Bronchial epithelial cell (primary cell): ENCODE data around the gene COQ9. TPM values are rescaled to one million over a fixed set of nuclear protein-coding genes. Genes with fewer than 3 reads are reported as not detected.

Experiments
- DNase-seq: peaks from one replicate; pipeline ENCODE4 v3.0.0-alpha.2; 2010; ENCODE audit warnings: low read depth
- FAIRE-seq: peaks from 2 replicates; lab custom pipeline; 2011; peaks lifted over from hg19 to GRCh38; lab: Jason Lieb, UNC
- H3K27me3 ChIP-seq: 2 replicates; pipeline ENCODE4 v1.5.1; 2011; ENCODE audit warnings: low read length; ENCODE audit not compliant: control insufficient read depth, insufficient read depth
- H3K36me3 ChIP-seq: 2 replicates; pipeline ENCODE4 v1.5.1; 2011; ENCODE audit warnings: low read length; ENCODE audit not compliant: control insufficient read depth, insufficient read depth
- H3K4me3 ChIP-seq: 2 replicates; pipeline ENCODE4 v1.5.1; 2011; ENCODE audit warnings: mild to moderate bottlenecking, low read depth, low read length, control low read depth
- total RNA-seq: library from RNA; depleted of rRNA; stranded (reverse); fragments of >200 nt; gene quantifications from 2 replicates; pipeline ENCODE4 v1.2.1, GENCODE V29; 2014
- TF ChIP-seq, protein P1 (sequence below): IDR thresholded peaks from 2 replicates; pipeline ENCODE4 v1.5.1; 2011; ENCODE audit warnings: mild to moderate bottlenecking, moderate library complexity, low read length, control low read depth, inconsistent platforms; ENCODE audit not compliant: insufficient read depth, severe bottlenecking

Gene COQ9
- total RNA-seq, 1 donor from 2014 or later = 59.5 TPM

DNA sequence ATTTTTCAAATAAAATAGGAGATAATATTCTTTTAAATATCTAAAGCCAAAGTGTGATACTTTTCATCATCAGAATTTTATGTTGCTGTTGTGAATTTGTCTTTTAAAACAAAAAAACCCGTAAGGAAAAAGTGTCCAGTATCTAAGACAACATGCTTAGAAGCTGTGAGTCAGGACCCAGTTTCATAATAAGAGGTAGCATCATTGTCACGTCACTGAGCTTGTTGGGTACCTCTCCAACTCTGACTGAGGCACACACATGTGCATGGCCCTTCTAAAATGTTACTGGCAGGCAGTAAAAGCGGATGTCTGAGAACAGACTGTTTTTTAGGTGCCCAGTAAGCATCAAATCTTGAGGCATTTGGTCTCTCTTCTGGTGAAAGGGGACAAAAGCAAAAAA, 2.6 kb upstream of the COQ9 start:
- no peak overlapping the region for H3K4me3 ChIP-seq
- TF ChIP-seq, protein P1, sequence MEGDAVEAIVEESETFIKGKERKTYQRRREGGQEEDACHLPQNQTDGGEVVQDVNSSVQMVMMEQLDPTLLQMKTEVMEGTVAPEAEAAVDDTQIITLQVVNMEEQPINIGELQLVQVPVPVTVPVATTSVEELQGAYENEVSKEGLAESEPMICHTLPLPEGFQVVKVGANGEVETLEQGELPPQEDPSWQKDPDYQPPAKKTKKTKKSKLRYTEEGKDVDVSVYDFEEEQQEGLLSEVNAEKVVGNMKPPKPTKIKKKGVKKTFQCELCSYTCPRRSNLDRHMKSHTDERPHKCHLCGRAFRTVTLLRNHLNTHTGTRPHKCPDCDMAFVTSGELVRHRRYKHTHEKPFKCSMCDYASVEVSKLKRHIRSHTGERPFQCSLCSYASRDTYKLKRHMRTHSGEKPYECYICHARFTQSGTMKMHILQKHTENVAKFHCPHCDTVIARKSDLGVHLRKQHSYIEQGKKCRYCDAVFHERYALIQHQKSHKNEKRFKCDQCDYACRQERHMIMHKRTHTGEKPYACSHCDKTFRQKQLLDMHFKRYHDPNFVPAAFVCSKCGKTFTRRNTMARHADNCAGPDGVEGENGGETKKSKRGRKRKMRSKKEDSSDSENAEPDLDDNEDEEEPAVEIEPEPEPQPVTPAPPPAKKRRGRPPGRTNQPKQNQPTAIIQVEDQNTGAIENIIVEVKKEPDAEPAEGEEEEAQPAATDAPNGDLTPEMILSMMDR = no peak
- DNase-seq = peak; percentile 29
- peaks cover 6% of the 10 kb centered on the region for H3K36me3 ChIP-seq
- FAIRE-seq = no peak
- no peaks in the 10 kb centered on the region for H3K27me3 ChIP-seq

DNA sequence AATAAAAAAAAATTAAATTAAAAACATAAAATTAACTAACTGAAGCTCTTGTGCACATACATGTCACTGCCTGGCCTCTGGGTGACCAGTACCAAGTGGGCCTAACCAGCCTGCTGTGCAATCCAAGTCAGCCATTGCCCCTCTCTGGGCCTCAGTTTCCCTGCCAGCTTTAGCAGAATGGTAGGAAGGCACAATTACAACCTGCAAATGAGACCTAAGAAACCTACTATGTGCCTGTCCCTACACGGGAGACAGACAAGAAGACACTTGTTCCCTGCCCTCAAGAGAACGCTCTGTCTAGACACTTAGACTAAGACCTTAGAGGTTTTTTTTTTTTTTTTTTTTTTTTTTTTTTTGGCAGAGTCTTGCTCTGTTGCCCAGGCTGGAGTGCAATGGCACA, 1.8 kb upstream of the COQ9 start:
- TF ChIP-seq, protein P1 = no peak
- H3K27me3 ChIP-seq = no peaks in the 10 kb centered on the region
- H3K36me3 ChIP-seq = peaks cover 5% of the 10 kb centered on the region
- FAIRE-seq (no peak), DNase-seq (no peak)
- no peak overlapping the region for H3K4me3 ChIP-seq

DNA sequence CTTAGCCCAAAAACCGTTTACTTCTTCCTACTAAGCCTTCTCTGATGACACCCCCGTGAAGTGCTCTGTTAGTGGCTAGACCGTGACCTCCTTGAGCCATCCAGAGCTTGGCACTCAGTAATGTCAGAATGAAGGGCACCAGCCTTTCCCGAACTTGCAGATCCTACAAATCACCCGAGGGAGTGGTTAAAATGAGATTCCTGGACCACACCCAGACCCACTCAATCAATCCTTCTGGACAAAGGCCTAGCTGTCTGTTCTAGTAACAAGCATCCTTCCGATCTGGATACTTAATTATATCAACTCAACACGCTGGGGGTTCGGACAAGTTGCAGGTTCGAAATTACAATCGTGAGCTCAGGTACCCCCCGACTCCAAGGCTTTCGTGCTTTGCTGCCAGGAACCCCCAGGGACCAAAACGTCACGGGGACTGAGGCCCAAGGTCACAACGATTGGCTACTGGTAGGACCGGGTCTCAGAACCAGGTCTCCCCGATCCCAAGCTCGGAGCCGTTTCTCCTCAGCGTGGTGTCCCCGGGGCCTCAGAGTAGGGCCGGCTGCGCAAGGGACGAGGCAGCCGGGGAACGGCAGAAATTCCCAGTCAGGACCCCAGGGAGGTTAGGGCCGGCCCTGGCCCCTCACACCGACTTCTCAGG, 621 bp upstream of the COQ9 start:
- FAIRE-seq (no peak), DNase-seq (peak; percentile 24)
- TF ChIP-seq, protein P1 = no peak
- Histone ChIP-seq H3K4me3 (peak overlapping the region; percentile 94), H3K27me3 (no peaks in the 10 kb centered on the region), H3K36me3 (peaks cover 4% of the 10 kb centered on the region)

DNA sequence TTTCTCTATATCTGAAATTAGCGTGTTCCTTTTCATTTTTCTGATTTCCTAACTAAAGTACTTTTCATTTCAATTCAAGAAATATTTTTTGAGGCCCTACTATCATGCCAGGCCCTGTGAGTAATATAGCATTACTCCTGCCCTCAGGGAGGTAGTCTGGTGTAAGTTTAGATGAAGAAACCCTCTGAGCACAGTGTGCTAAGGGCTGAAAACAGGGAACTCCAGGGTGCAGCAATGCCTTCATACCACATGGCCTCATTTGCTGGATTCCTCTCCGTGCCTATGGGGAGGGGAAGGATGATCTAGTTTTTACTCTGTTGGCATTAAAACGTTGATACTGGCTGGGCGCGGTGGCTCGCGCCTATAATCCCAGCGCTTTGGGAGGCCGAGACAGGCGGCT, 4.7 kb downstream of the COQ9 start:
- no peak for FAIRE-seq
- H3K36me3 ChIP-seq = peaks cover 20% of the 10 kb centered on the region

DNA sequence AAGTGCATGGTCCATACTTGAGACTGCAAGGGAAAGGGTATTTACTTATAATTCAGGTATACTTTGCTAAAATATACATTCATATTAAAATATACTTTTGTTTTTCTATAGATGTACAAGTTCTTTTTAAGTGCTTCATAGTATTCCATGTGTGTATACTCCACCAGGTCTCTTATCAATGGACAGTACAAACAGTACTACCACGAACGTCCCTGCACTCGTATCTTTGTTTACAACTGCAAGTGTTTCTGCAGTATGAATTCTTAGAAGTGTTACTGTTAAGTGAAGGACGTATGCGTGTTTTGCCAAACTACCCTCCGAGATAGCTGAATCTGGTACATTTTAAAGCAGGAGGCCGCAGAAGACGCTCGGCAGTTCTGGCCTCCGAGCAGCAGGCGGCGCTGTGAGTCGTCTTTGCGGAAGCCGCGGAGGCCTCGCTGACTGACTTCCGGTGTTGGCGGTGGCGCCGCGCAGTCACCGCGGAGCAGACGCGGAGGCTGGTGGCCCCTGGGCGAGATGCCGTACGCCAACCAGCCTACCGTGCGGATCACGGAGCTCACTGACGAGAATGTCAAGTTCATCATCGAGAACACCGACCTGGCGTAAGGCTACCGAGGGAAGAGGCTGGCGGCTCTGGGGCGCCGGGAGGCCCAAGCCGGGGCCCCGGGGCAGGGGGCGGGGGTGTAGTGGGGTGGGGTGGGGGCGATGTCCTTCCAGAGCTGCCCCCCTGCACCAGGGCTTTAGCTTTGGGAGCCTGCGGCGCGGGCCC, 15.1 kb downstream of the COQ9 start, which contains the start of gene POLR2C:
POLR2C (plus strand) TSS at position 471 of the 769 bp plus-strand sequence; CDS start at position 517, 46 bp downstream.
- peaks cover 29% of the 10 kb centered on the region for H3K36me3 ChIP-seq
- TF ChIP-seq, protein P1 = peak; percentile 96
- H3K4me3 ChIP-seq = peak within 1 kb of the TSS; percentile 67
- DNase-seq (peak; percentile 65), FAIRE-seq (no peak)
- H3K27me3 ChIP-seq = no peaks in the 10 kb centered on the region

More for the DNA sequence above, 4.7 kb downstream of the COQ9 start:
- Histone ChIP-seq H3K27me3 (no peaks in the 10 kb centered on the region), H3K4me3 (no peak overlapping the region)
- TF ChIP-seq, protein P1 = no peak
- no peak for DNase-seq
